Measurements from ENCODE around the gene SOX12.
A peak's percentile ranks its signal among the peaks of the same experiment; 100 is the strongest.

The SOX12 gene

GRCh38 chr20:288956-289692, 36.2 kb upstream of the SOX12 start:
- Histone ChIP-seq H2BK5ac (ENCODE audit: low read depth, low read length, poor library complexity) (no peak overlapping the region), H2BK12ac (ENCODE audit: low read length) (no peak overlapping the region), H3K27ac (ENCODE audit: low read depth, low read length) (no peak overlapping the region), H4K12ac (ENCODE audit: low read depth, low read length) (no peak overlapping the region), H3K18ac (ENCODE audit: low read length) (no peak overlapping the region), H3K27me3 (ENCODE audit: insufficient read depth, low read length) (no peaks in the 10 kb centered on the region), H3K79me2 (ENCODE audit: control insufficient read depth, insufficient read depth, low read length, poor library complexity) (peaks cover 3% of the 10 kb centered on the region), H3K9me3 (ENCODE audit: insufficient read depth, low read depth, low read length) (no peaks in the 10 kb centered on the region), H3K4me2 (ENCODE audit: low read length) (peak overlapping the region; percentile 77), H3K36me3 (ENCODE audit: control insufficient read depth in 1 of 2, insufficient read depth in 2 of 2, low read length in 2 of 2) (no peaks in the 10 kb centered on the region), H4K8ac (ENCODE audit: low read depth, low read length) (no peak overlapping the region), H3K4ac (ENCODE audit: low read depth, low read length) (no peak overlapping the region), H3K4me3 (ENCODE audit: low read depth, low read length) (no peak overlapping the region), H3K4me1 (ENCODE audit: control insufficient read depth in 1 of 2, insufficient read depth in 2 of 2, low read length in 2 of 2) (peaks cover 0 to 8% of the 10 kb centered on the region in 2 experiments), H3K23ac (ENCODE audit: low read length) (no peak overlapping the region), H4K91ac (ENCODE audit: low read depth, low read length) (no peak overlapping the region), H3K79me1 (ENCODE audit: low read length) (peaks cover 3% of the 10 kb centered on the region), H3K9ac (ENCODE audit: low read length) (no peak overlapping the region), H2BK120ac (ENCODE audit: insufficient read depth, low read length, poor library complexity) (no peak overlapping the region), H2AK5ac (ENCODE audit: low read length) (no peak overlapping the region), H2AFZ (ENCODE audit: insufficient read depth, low read length, poor library complexity) (no peak overlapping the region), H3K14ac (ENCODE audit: low read length) (no peak overlapping the region)
- WGBS (ENCODE audit: extremely low coverage, insufficient coverage, insufficient read length): no CpG with 5 or more reads among the region's 3 CpGs
- no peak for DNase-seq

GRCh38 chr20:289693-290083, 35.7 kb upstream of the SOX12 start:
- Histone ChIP-seq H3K36me3 (ENCODE audit: control insufficient read depth in 1 of 2, insufficient read depth in 2 of 2, low read length in 2 of 2) (no peaks in the 10 kb centered on the region), H2AFZ (ENCODE audit: insufficient read depth, low read length, poor library complexity) (peak overlapping the region; percentile 99), H3K79me2 (ENCODE audit: control insufficient read depth, insufficient read depth, low read length, poor library complexity) (peaks cover 3% of the 10 kb centered on the region), H2BK5ac (ENCODE audit: low read depth, low read length, poor library complexity) (no peak overlapping the region), H3K9me3 (ENCODE audit: insufficient read depth, low read depth, low read length) (no peaks in the 10 kb centered on the region), H4K12ac (ENCODE audit: low read depth, low read length) (peak overlapping the region; percentile 88), H2AK5ac (ENCODE audit: low read length) (no peak overlapping the region), H3K4me3 (ENCODE audit: low read depth, low read length) (peak overlapping the region; percentile 80), H3K27me3 (ENCODE audit: insufficient read depth, low read length) (no peaks in the 10 kb centered on the region), H3K9ac (ENCODE audit: low read length) (peak overlapping the region; percentile 95), H2BK120ac (ENCODE audit: insufficient read depth, low read length, poor library complexity) (no peak overlapping the region), H3K4me1 (ENCODE audit: control insufficient read depth in 1 of 2, insufficient read depth in 2 of 2, low read length in 2 of 2) (peaks cover 0 to 8% of the 10 kb centered on the region in 2 experiments), H3K23ac (ENCODE audit: low read length) (no peak overlapping the region), H3K4ac (ENCODE audit: low read depth, low read length) (no peak overlapping the region), H3K18ac (ENCODE audit: low read length) (no peak overlapping the region), H3K14ac (ENCODE audit: low read length) (peak overlapping the region; percentile 68), H3K27ac (ENCODE audit: low read depth, low read length) (no peak overlapping the region), H2BK12ac (ENCODE audit: low read length) (no peak overlapping the region), H4K8ac (ENCODE audit: low read depth, low read length) (peak overlapping the region; percentile 90), H3K4me2 (ENCODE audit: low read length) (peak overlapping the region; percentile 77), H4K91ac (ENCODE audit: low read depth, low read length) (no peak overlapping the region), H3K79me1 (ENCODE audit: low read length) (peaks cover 3% of the 10 kb centered on the region)
- no CpG with 5 or more reads among the region's 2 CpGs for WGBS (ENCODE audit: extremely low coverage, insufficient coverage, insufficient read length)
- DNase-seq: no peak

GRCh38 chr20:290084-290831, 35.1 kb upstream of the SOX12 start, which contains the start of gene C20orf96:
Gene C20orf96 (minus strand): TSS chr20:290750. CDS start chr20:290610, 140 bp downstream.
- no peaks in the 10 kb centered on the region for H3K9me3 ChIP-seq (ENCODE audit: insufficient read depth, low read depth, low read length)
- H3K36me3 ChIP-seq (ENCODE audit: control insufficient read depth in 1 of 2, insufficient read depth in 2 of 2, low read length in 2 of 2): no peaks in the 10 kb centered on the region
- H3K79me1 ChIP-seq (ENCODE audit: low read length): peaks cover 3% of the 10 kb centered on the region
- H4K12ac ChIP-seq (ENCODE audit: low read depth, low read length): peak within 1 kb of the TSS; percentile 88
- peak within 1 kb of the TSS; percentile 68 for H3K14ac ChIP-seq (ENCODE audit: low read length)
- no CpG with 5 or more reads among the region's 43 CpGs for WGBS (ENCODE audit: extremely low coverage, insufficient coverage, insufficient read length)
- peak within 1 kb of the TSS; percentile 80 for H3K4me3 ChIP-seq (ENCODE audit: low read depth, low read length)
- H3K4me1 ChIP-seq (ENCODE audit: control insufficient read depth in 1 of 2, insufficient read depth in 2 of 2, low read length in 2 of 2): peaks cover 0 to 8% of the 10 kb centered on the region in 2 experiments
- H2BK5ac ChIP-seq (ENCODE audit: low read depth, low read length, poor library complexity): peak within 1 kb of the TSS; percentile 34
- peak within 1 kb of the TSS; percentile 61 for H3K4ac ChIP-seq (ENCODE audit: low read depth, low read length)
- peak within 1 kb of the TSS; percentile 90 for H4K8ac ChIP-seq (ENCODE audit: low read depth, low read length)
- peak within 1 kb of the TSS; percentile 95 for H3K9ac ChIP-seq (ENCODE audit: low read length)
- peaks cover 3% of the 10 kb centered on the region for H3K79me2 ChIP-seq (ENCODE audit: control insufficient read depth, insufficient read depth, low read length, poor library complexity)
- peak within 1 kb of the TSS; percentile 75 for H4K91ac ChIP-seq (ENCODE audit: low read depth, low read length)
- peak within 1 kb of the TSS; percentile 70 for H2BK120ac ChIP-seq (ENCODE audit: insufficient read depth, low read length, poor library complexity)
- H3K4me2 ChIP-seq (ENCODE audit: low read length): peak within 1 kb of the TSS; percentile 77
- H2BK12ac ChIP-seq (ENCODE audit: low read length): no peak within 1 kb of the TSS
- H3K27ac ChIP-seq (ENCODE audit: low read depth, low read length): no peak within 1 kb of the TSS
- H2AFZ ChIP-seq (ENCODE audit: insufficient read depth, low read length, poor library complexity): peak within 1 kb of the TSS; percentile 99
- peak; percentile 94 to 96 for DNase-seq
- H2AK5ac ChIP-seq (ENCODE audit: low read length): peak within 1 kb of the TSS; percentile 44
- H3K18ac ChIP-seq (ENCODE audit: low read length): peak within 1 kb of the TSS; percentile 78
- H3K23ac ChIP-seq (ENCODE audit: low read length): no peak within 1 kb of the TSS
- H3K27me3 ChIP-seq (ENCODE audit: insufficient read depth, low read length): no peaks in the 10 kb centered on the region

GRCh38 chr20:294602-295001, 30.8 kb upstream of the SOX12 start:
- H2AFZ ChIP-seq (ENCODE audit: insufficient read depth, low read length, poor library complexity): no peak overlapping the region
- no peak overlapping the region for H4K12ac ChIP-seq (ENCODE audit: low read depth, low read length)
- H4K8ac ChIP-seq (ENCODE audit: low read depth, low read length): no peak overlapping the region
- peaks cover 14% of the 10 kb centered on the region for H3K79me1 ChIP-seq (ENCODE audit: low read length)
- no peak overlapping the region for H3K4me3 ChIP-seq (ENCODE audit: low read depth, low read length)
- no peak overlapping the region for H3K27ac ChIP-seq (ENCODE audit: low read depth, low read length)
- H3K4ac ChIP-seq (ENCODE audit: low read depth, low read length): no peak overlapping the region
- peaks cover 2% of the 10 kb centered on the region for H3K9me3 ChIP-seq (ENCODE audit: insufficient read depth, low read depth, low read length)
- DNase-seq: no peak
- no peaks in the 10 kb centered on the region for H3K36me3 ChIP-seq (ENCODE audit: control insufficient read depth in 1 of 2, insufficient read depth in 2 of 2, low read length in 2 of 2)
- H2AK5ac ChIP-seq (ENCODE audit: low read length): no peak overlapping the region
- no peak overlapping the region for H3K4me2 ChIP-seq (ENCODE audit: low read length)
- no peaks in the 10 kb centered on the region for H3K27me3 ChIP-seq (ENCODE audit: insufficient read depth, low read length)
- no CpG with 5 or more reads among the region's 5 CpGs for WGBS (ENCODE audit: extremely low coverage, insufficient coverage, insufficient read length)
- no peak overlapping the region for H2BK120ac ChIP-seq (ENCODE audit: insufficient read depth, low read length, poor library complexity)
- H3K23ac ChIP-seq (ENCODE audit: low read length): no peak overlapping the region
- no peak overlapping the region for H3K14ac ChIP-seq (ENCODE audit: low read length)
- H3K4me1 ChIP-seq (ENCODE audit: control insufficient read depth in 1 of 2, insufficient read depth in 2 of 2, low read length in 2 of 2): peaks cover 6 to 19% of the 10 kb centered on the region in 2 experiments
- no peak overlapping the region for H3K9ac ChIP-seq (ENCODE audit: low read length)
- H3K18ac ChIP-seq (ENCODE audit: low read length): no peak overlapping the region
- H2BK5ac ChIP-seq (ENCODE audit: low read depth, low read length, poor library complexity): no peak overlapping the region
- no peak overlapping the region for H2BK12ac ChIP-seq (ENCODE audit: low read length)
- no peak overlapping the region for H4K91ac ChIP-seq (ENCODE audit: low read depth, low read length)
- H3K79me2 ChIP-seq (ENCODE audit: control insufficient read depth, insufficient read depth, low read length, poor library complexity): peaks cover 14% of the 10 kb centered on the region
